ENCODE results near the gene CRTC2. TPM values are rescaled to one million over a fixed set of nuclear protein-coding genes. Genes with fewer than 3 reads are reported as not detected.

Gene CRTC2
- total and polyA plus RNA-seq, 9 of the 15 experiments (the other 6 are each of a cell fraction or from before 2014, with no cell fraction given) = 2.7 to 26.4 (median 10.2) TPM

DNA sequence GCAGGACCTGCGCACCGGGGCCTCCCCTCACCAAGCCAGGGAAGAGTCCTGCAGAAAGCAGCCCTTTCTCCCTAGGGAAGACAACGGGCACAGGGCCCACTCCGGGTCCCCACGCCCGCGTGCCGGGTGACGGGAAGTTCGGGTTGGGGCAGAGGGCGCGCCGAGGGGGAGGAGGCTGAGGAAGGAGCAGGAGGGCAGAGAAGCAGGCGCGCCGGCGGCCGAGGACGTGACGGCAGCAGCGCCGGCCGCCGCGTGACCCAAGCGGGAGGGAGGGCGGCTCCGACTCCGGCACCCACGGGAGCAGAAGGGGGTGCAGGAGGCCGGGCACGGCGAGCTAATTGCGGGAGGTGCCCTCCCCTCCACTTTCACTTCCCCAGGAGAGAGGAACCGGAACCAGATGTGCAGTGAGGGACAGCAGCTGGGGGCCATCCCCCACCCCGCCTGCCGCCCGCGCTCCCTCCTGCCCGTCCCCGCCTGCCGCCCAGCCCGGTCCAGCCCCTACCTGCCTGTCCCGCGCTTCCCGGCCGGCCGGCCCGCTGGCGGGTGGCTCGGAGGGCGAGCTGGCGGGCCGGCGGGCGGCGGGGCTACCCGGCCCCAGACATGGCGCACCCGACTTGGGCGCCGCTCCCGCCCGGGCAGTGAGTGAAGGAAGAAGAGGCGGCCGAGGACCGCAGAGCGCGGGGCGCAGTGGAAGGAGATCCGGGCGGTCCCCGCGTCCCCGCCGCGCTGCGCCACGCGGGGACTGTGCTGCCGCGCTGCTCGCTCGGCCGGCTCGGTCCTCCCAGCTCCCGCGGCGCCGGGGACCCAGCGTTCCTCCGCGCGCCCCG, 12.4 kb downstream of the CRTC2 start (continued):
- TF ChIP-seq, protein P1, sequence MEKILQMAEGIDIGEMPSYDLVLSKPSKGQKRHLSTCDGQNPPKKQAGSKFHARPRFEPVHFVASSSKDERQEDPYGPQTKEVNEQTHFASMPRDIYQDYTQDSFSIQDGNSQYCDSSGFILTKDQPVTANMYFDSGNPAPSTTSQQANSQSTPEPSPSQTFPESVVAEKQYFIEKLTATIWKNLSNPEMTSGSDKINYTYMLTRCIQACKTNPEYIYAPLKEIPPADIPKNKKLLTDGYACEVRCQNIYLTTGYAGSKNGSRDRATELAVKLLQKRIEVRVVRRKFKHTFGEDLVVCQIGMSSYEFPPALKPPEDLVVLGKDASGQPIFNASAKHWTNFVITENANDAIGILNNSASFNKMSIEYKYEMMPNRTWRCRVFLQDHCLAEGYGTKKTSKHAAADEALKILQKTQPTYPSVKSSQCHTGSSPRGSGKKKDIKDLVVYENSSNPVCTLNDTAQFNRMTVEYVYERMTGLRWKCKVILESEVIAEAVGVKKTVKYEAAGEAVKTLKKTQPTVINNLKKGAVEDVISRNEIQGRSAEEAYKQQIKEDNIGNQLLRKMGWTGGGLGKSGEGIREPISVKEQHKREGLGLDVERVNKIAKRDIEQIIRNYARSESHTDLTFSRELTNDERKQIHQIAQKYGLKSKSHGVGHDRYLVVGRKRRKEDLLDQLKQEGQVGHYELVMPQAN (IDR thresholded peaks at IDR 0.05; ENCODE audit: borderline replicate concordance) = peak; percentile 73; the same call in 1 of the 2 replicates
- TF ChIP-seq NFRKB (IDR thresholded peaks at IDR 0.05; ENCODE audit: low read depth) (no peak), RBFOX2 (IDR thresholded peaks at IDR 0.05; ENCODE audit: low read depth, low read length) (peak; percentile 76), ZNF592 (IDR thresholded peaks at IDR 0.05) (no peak), JUN (IDR thresholded peaks at IDR 0.05; ENCODE audit: borderline replicate concordance, low read depth, low read length) (no peak), JUN (CRISPR knock-in tag; IDR thresholded peaks at IDR 0.05; ENCODE audit: borderline replicate concordance) (peak; percentile 8; the same call in 1 of the 2 replicates), PKNOX1 (IDR thresholded peaks at IDR 0.05) (peak; percentile 47), ZNF77 (CRISPR knock-in tag; IDR thresholded peaks at IDR 0.05) (no peak), CHD1 (IDR thresholded peaks at IDR 0.05; ENCODE audit: low read length) (peak; percentile 81), USF2 (CRISPR knock-in tag; IDR thresholded peaks at IDR 0.05) (peak; percentile 57), NONO (IDR thresholded peaks at IDR 0.05; ENCODE audit: low read depth in 2 of 2, low read length in 1 of 2) (peak; percentile 12 to 45; a peak in 1 of 4 replicates), ZNF639 (CRISPR knock-in tag; conservative IDR thresholded peaks at IDR 0.05 in 1 of 2, IDR thresholded peaks at IDR 0.05 in 1 of 2) (peak in 1 of 2 experiments; percentile 90; a peak in 2 of 4 replicates), GTF2E2 (tag; IDR thresholded peaks at IDR 0.05) (peak; percentile 44; the same call in 1 of the 2 replicates), POLR2AphosphoS2 (IDR thresholded peaks at IDR 0.05; ENCODE audit: low read length) (0 out of 2 replicates have a peak, but pooled peaks have one; percentile 49)
- TF ChIP-seq, protein P2, sequence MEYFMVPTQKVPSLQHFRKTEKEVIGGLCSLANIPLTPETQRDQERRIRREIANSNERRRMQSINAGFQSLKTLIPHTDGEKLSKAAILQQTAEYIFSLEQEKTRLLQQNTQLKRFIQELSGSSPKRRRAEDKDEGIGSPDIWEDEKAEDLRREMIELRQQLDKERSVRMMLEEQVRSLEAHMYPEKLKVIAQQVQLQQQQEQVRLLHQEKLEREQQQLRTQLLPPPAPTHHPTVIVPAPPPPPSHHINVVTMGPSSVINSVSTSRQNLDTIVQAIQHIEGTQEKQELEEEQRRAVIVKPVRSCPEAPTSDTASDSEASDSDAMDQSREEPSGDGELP (CRISPR knock-in tag; IDR thresholded peaks at IDR 0.05; ENCODE audit: borderline replicate concordance) = peak; percentile 64

Data from K562 (cell line).